GM21447 (cell line): ENCODE measurements around the gene RRP36.
"Not testable (repeated sequence)": the region's sequence is repeated elsewhere in the genome, so short reads cannot be mapped to it uniquely, and the experiment has no call there.

Experiments
- ATAC-seq: cut with Tn5 transposase; IDR thresholded peaks from one replicate; pipeline ENCODE4 v1.9.1; 2021; ENCODE audit not compliant: unreplicated experiment

The RRP36 gene, protein sequence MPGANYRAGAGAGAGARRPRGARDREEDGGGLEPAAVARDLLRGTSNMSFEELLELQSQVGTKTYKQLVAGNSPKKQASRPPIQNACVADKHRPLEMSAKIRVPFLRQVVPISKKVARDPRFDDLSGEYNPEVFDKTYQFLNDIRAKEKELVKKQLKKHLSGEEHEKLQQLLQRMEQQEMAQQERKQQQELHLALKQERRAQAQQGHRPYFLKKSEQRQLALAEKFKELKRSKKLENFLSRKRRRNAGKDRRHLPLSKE

GRCh38 chr6:43021270-43022047 is at the start of gene RRP36:
Gene RRP36, plus strand, starts transcription at chr6:43021623. Its CDS starts 32 bp downstream, at chr6:43021655.
- ATAC-seq, result peak; percentile 73

GRCh38 chr6:42971746-42972327 is 49.6 kb upstream of the RRP36 start:
- ATAC-seq, result no peak

DNA sequence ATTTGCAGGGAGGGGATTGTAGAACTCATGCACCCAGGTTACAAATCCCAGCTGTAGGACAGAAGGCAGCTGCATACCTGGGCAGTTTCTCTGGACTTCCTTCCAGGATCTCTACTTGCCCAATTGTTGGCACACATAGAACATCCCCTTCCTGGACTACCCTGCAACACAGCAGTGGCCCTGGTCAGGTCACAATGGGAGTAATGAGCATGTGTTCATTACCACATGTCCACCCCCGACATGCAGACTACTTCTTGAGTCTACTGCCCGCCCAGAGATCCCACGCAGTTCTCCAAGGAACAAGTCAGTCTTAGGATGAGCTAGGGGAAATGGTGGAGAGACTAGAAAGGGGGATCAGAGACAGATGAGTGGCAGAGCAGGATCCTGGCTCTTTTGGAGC is 47.5 kb upstream of the RRP36 start:
- ATAC-seq, result no peak

DNA sequence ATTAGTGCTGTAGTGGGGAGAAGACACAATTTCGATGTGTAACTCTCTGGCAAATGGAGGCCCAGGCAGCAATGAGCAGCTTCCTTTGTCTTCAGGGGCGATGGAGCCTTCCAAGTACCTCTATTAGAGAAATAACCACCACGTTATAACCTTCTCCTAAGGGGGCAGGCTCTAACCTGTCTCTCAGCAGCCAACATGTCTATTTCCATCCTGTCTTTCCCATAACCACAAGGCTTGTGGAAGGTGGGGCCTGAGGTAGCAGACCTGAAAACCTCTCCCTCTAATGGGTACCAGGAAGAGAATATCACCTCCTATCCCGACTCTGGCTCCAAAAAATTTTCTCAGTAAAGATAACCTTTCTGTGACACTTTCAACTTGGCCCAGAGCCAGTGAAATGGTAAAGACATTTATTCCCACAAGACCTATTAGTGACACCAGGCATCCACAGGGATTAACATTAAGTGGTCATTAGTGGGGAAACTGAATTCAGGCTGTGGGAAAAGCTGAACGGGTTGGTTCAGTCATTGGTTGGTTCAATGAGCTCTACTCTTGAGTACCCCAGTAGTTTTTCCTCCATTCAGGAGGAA is 46.4 kb upstream of the RRP36 start:
- no peak for ATAC-seq

- ATAC-seq, result peak; percentile 16
These were observed 43.0 kb upstream of the RRP36 start for GRCh38 chr6:42978487-42978838.

DNA sequence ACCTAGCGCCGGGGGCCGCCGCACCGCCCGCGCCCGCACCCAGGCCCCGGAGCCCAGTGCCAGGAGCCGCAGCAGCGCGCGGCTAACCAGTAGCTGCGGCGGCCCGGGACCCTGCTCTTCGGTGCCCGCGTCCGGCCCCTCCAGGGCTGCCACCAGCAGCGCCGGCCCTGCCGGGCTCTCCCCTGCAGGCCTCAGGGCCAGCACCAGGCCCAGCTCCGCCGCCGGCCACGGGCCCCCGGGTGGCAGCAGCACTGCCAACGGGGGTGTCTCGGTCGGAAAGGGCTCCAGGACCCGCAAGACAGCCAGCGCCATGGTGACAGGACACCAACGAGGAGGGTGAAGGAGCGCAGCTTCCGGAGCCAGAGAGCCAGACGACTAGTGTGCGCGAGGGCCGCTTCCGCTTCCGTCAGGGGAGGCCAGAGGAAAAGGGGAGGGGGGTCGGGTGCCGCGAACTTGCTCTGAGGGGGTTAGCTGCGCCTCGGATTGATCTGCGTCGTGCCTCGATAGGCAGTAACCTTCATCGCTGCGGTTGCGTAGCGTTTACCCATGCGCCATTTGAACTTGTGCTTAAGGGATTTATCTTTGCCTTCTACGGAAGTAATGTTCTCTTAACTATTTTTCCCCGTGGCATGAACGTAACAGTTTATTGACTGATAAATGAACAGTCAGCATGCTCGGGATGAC is 42.4 kb upstream of the RRP36 start, which contains the start of gene PEX6:
Gene PEX6 (minus strand): TSS at position 343 of the 684 bp plus-strand sequence. CDS start 31 bp downstream, at position 312.
- ATAC-seq, result peak; percentile 91

GRCh38 chr6:42979523-42980177 is 41.8 kb upstream of the RRP36 start:
- no peak for ATAC-seq

DNA sequence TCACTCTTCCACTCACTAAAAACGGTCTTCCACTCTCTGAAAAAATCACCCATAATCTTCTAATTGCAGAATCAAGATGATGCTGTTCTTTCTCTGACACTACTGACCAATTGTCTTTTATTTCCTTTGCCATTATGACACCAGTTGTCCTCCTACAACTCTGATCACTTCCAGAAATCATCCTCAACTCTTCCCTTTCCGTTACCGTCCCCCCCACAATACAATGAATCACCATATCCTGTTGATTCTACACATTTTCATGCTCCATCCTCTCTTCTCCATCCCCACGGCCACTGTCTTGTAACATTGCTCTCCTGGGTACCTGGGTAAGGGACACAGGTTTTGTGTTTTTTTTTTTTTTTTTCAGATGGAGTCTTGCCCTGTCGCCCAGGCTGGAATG is 39.6 kb upstream of the RRP36 start:
- no peak for ATAC-seq

DNA sequence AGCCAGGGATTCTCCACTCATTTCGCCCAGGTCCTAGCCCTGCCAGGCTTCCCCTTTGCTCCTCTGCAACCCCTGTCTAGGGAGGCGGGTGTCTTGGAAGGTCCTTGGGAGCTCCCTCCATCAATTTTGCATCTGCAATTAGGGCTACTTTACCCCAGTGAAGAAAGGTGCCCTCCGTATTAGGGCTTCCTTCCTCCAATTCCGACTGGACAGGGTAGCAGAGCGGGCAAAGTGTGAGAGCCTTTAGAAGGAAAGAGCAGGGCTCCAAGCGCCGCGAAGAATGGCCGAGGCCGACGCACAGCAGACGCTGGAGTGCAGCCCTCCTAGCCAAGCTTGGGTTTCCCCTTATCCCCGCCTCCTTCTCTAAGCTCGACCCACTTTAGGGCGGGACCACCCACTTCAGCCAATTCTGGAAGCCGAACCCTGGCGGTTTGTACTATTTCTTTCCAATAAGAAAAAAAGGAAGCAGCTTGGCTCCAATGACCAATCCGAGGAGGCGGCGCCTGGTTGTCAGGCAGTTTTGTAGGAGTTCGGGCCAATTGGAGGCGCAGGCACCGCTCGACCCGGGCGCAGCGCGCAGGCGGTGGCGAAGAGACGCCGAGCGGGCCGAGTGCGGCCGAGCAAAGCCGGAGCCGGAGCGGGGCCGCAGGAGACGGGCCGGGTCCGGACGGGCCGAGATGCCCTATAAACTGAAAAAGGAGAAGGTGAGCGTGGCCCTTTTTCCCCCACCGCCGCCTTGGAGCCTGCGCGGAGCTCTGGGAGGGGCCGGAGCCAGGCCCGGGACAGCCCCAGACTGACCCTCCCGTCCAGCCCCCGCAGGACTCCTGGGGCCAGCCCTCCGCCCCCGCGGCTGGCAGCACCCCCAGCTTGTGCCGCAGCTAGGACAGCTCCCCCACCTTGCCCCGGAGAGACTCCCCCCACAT is 37.2 kb upstream of the RRP36 start, which contains the start of gene PPP2R5D:
Gene PPP2R5D (plus strand): TSS at position 570 of the 923 bp plus-strand sequence. CDS start 108 bp downstream, at position 678.
- peak; percentile 97 for ATAC-seq

- no peak for ATAC-seq
These were observed 36.4 kb upstream of the RRP36 start for GRCh38 chr6:42984924-42985475.

DNA sequence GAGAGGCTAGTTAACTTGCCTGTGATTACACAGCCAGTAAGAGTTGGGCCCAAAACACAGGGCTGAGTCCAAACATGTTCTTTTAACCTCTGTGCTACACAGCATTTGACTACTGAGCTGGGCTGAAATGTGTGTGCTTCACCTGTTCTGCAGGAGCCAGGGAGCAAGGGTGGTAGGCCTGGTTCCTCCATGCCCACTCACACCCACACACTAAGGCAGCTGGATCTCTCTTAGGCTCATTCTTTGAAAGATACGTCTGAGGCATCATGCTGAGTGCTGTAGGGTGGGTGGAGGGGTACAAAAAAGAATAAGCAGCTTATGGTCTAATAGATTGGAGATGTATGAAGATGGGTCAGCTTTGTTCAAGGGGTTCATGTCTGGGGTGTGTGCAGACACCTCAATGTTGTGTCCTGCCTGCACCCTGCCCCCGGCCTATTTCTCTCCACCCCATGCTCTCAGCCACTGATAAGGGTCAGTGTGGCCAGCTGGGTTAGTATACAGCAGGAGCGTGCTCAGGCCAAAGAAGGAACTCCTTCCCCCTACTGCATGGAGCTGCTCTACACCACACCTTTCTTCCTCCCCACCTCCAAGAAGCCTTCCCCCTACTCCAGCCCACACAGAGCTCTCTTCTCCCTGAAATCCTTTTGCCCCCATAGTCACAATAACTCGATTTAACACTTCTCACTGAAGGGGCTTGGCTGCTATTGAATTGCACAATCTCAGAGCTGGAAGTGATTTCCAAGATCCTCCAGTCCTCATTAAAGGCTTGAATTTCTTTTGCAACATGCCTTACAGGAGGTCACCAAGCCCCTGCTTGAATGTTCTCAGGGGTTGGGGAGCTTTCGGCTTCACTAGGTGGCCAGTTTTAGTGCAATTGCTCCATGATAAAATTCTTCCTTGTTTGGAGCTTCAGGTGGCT is 33.6 kb upstream of the RRP36 start:
- no peak for ATAC-seq

DNA sequence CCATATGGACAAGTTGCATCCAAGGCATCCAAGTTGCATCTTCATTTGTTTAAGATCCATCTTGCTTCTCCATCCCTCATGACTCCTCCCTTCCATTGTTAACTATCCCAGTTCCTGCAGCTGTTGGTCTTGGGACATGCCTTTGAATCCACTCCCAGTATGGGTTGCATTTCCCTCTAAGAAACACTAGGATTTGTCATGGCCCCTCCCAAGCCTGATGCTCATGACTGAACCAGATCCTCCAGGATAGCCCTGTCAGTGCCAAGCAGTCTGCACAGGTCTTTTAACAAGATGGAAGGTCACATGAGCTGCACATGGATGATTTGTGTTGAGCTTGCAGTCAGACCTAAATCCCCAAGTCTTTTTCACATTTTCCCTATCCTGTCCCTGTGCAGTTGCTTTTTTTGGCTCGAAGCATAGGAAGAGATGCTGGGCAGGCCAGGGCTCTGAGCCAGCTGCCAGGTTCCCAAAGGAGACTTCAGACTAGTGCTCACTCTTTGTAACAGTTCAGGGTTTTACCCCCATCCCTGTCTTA is 32.9 kb upstream of the RRP36 start:
- ATAC-seq, result no peak

GRCh38 chr6:42989923-42990322 is 31.5 kb upstream of the RRP36 start:
- no peak for ATAC-seq

DNA sequence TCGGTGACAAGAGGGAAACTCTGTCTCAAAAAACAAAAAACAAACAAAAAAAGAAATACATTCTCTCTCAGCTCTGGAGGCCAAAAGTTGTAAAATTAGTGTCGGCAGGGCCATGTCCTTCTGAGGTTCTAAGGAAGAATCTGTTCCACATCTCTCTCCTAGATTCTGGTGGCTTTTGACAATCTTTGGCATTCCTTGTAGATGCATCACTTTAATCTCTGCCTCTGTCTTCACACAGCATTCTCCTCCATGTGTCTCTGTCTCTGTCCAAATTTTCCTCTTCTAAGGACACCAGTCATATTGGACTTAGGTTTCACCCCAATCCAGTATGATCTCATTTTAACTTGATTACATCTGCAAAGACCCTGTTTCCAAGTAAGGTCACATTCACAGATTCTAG is 28.0 kb upstream of the RRP36 start:
- ATAC-seq, result no peak

GRCh38 chr6:42996513-42996912 is 24.9 kb upstream of the RRP36 start:
- ATAC-seq, result no peak

GRCh38 chr6:42998205-42998604 is 23.2 kb upstream of the RRP36 start:
- ATAC-seq, result not testable (repeated sequence)

- no peak for ATAC-seq
These were observed 19.6 kb upstream of the RRP36 start for GRCh38 chr6:43001843-43002242.

GRCh38 chr6:43005844-43006243 is 15.6 kb upstream of the RRP36 start:
- no peak for ATAC-seq
